ENCODE measurements around the gene OR2L2. TPM values are rescaled to one million over a fixed set of nuclear protein-coding genes. Genes with fewer than 3 reads are reported as not detected.

The OR2L2 gene
- total and polyA plus RNA-seq, 10 of the 15 experiments (the other 5 are each of a cell fraction or from before 2014, with no cell fraction given), result 0.01 to 0.04 (median 0.03) TPM; not detected in 6

DNA sequence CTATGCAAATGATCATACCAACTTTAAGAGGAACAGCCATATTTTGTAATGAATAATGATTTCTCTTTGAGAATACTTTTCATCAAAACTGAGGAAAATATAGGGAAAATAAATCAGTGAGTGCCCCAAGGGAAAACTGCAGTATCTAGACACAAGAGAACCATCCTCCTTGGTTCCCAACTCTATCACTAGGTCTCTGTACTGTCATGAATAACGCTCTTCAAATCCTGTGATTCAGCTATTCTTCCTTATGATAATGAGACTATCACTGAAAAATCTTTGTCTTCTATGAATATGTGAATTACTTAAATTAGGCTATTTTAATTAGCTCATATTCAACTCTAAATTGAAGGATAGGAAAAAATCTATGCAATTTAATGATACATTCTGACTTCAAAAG lies 14.1 kb upstream of the OR2L2 start (continued):
- TF ChIP-seq YY1 (IDR thresholded peaks at IDR 0.05; ENCODE audit: low read depth, low read length), result no peak
- TF ChIP-seq BHLHE40 (IDR thresholded peaks at IDR 0.05; ENCODE audit: borderline replicate concordance in 1 of 2, low read depth in 2 of 2, low read length in 1 of 2), result no peak
- no peak for TF ChIP-seq JUNB (IDR thresholded peaks at IDR 0.05)
- TF ChIP-seq CBX3 (IDR thresholded peaks at IDR 0.05; ENCODE audit: borderline replicate concordance, low read depth), result no peak
- TF ChIP-seq IKZF1 (conservative IDR thresholded peaks at IDR 0.05), result no peak

DNA sequence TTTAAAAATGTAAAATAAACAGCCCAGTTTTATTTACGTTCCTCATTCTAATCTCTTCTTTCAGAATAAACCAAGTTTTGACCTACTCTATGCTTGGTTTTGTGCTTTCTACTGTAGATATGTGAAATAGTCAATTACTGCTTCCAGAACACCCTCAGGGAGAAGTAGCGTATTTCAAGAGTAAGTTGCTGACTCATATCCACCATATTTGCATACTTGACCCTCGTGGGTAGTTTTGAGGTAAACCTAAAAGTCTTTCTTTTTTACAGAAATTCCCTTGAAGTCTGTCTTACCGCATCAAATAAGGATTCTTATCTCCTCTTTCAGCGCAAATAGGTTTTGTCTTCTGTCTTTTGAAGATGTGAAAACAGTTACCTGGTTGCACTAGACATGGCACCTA lies 15.3 kb downstream of the OR2L2 start:
- Histone ChIP-seq H3K27me3 (replicated peaks in 1 of 2; ENCODE audit: control insufficient read depth in 2 of 2, insufficient read depth in 2 of 2, low read length in 1 of 2) (no peaks in the 10 kb centered on the region), H3K79me2 (ENCODE audit: control insufficient read depth, insufficient read depth, low read length) (no peaks in the 10 kb centered on the region), H3K9me3 (replicated peaks; ENCODE audit: control insufficient read depth, insufficient read depth, low read length) (no peaks in the 10 kb centered on the region), H2AFZ (ENCODE audit: control insufficient read depth, low read depth, low read length) (no peak overlapping the region), H3K9ac (ENCODE audit: control insufficient read depth, insufficient read depth, low read length) (no peak overlapping the region), H3K4me1 (ENCODE audit: control insufficient read depth, insufficient read depth, low read length) (no peaks in the 10 kb centered on the region), H3K36me3 (ENCODE audit: control insufficient read depth in 2 of 2, insufficient read depth in 2 of 2, low read length in 1 of 2) (no peaks in the 10 kb centered on the region), H3K4me3 (no peak overlapping the region), H3K27ac (ENCODE audit: control insufficient read depth, insufficient read depth) (no peak overlapping the region), H3K4me2 (ENCODE audit: control insufficient read depth, insufficient read depth) (no peak overlapping the region), H4K20me1 (ENCODE audit: control insufficient read depth, insufficient read depth) (no peaks in the 10 kb centered on the region)
- SMC1A ChIA-PET (ENCODE audit: uncharacterized antibody, unreplicated experiment), result no interaction called here
- in situ Hi-C loops (cut with MboI) (no loop called here), intact Hi-C loops (cut with micrococcal nuclease; ENCODE audit: unreplicated experiment) (no loop called here)
- POLR2A ChIA-PET, result no interaction called here
- ATAC-seq, result peak; percentile 61
- RAD21 ChIA-PET (ENCODE audit: unreplicated experiment), result no interaction called here
- no TSS peak for BruUV-seq (replicated peaks)
- CTCF ChIA-PET, result no interaction called here
- no peak for DNase-seq (ENCODE audit: low read depth, low spot score)
- 3% methylated on average over 5 of the region's 5 CpGs for WGBS (ENCODE audit: insufficient coverage, insufficient replicate concordance, low lambda C conversion rate, missing lambda C conversion rate)
- peak; percentile 7 for FAIRE-seq
- TF ChIP-seq CEBPZ (IDR thresholded peaks at IDR 0.05; ENCODE audit: low read depth, low read length), result no peak
- TF ChIP-seq RELA (IDR thresholded peaks at IDR 0.05; ENCODE audit: borderline replicate concordance, partially characterized antibody), result no peak
- TF ChIP-seq RUNX3 (IDR thresholded peaks at IDR 0.05; ENCODE audit: low read length), result 0 out of 2 replicates have a peak, but pooled peaks have one; percentile 32
- TF ChIP-seq POU2F2 (IDR thresholded peaks at IDR 0.05; ENCODE audit: borderline replicate concordance, low read depth, low read length), result peak; percentile 54; the same call in 1 of the 3 replicates
- no peak for TF ChIP-seq ATF2 (IDR thresholded peaks at IDR 0.05; ENCODE audit: low read length)
- TF ChIP-seq, protein P1, sequence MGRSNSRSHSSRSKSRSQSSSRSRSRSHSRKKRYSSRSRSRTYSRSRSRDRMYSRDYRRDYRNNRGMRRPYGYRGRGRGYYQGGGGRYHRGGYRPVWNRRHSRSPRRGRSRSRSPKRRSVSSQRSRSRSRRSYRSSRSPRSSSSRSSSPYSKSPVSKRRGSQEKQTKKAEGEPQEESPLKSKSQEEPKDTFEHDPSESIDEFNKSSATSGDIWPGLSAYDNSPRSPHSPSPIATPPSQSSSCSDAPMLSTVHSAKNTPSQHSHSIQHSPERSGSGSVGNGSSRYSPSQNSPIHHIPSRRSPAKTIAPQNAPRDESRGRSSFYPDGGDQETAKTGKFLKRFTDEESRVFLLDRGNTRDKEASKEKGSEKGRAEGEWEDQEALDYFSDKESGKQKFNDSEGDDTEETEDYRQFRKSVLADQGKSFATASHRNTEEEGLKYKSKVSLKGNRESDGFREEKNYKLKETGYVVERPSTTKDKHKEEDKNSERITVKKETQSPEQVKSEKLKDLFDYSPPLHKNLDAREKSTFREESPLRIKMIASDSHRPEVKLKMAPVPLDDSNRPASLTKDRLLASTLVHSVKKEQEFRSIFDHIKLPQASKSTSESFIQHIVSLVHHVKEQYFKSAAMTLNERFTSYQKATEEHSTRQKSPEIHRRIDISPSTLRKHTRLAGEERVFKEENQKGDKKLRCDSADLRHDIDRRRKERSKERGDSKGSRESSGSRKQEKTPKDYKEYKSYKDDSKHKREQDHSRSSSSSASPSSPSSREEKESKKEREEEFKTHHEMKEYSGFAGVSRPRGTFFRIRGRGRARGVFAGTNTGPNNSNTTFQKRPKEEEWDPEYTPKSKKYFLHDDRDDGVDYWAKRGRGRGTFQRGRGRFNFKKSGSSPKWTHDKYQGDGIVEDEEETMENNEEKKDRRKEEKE (IDR thresholded peaks at IDR 0.05), result no peak
- TF ChIP-seq ZNF274 (IDR thresholded peaks at IDR 0.05; ENCODE audit: insufficient read depth, insufficient read length), result no peak
- no peak for TF ChIP-seq IRF5 (IDR thresholded peaks at IDR 0.05; ENCODE audit: borderline replicate concordance)

Measured in GM12878 (cell line).